NB4 (cell line): ENCODE data around the gene TRIO.
"Not testable (repeated sequence)": the region's sequence is repeated elsewhere in the genome, so short reads cannot be mapped to it uniquely, and the experiment has no call there.

Experiments used
- DNase-seq: peaks from one replicate; pipeline ENCODE4 v3.0.0; 2010; ENCODE audit warnings: low read depth
- H3K4me3 ChIP-seq: one replicate; pipeline ENCODE4 v1.5.1; 2011; ENCODE audit warnings: mild to moderate bottlenecking, low read depth, low read length, moderate library complexity
- MAX ChIP-seq: IDR thresholded peaks from 2 replicates; pipeline ENCODE4 v1.6.1; 2011; ENCODE audit warnings: low read depth, low read length
- MYC ChIP-seq: IDR thresholded peaks from 2 replicates; pipeline ENCODE4 v1.6.1; 2011; ENCODE audit warnings: low read depth, low read length
- POLR2A ChIP-seq: IDR thresholded peaks from 2 replicates; pipeline ENCODE4 v1.6.1; 2011; ENCODE audit warnings: mild to moderate bottlenecking; ENCODE audit not compliant: insufficient read length; ENCODE audit errors: extremely low read depth
- TF ChIP-seq, protein P1 (sequence below): IDR thresholded peaks from one replicate; pipeline ENCODE4 v1.5.1; 2012; ENCODE audit warnings: low read depth, low read length

Gene TRIO

DNA sequence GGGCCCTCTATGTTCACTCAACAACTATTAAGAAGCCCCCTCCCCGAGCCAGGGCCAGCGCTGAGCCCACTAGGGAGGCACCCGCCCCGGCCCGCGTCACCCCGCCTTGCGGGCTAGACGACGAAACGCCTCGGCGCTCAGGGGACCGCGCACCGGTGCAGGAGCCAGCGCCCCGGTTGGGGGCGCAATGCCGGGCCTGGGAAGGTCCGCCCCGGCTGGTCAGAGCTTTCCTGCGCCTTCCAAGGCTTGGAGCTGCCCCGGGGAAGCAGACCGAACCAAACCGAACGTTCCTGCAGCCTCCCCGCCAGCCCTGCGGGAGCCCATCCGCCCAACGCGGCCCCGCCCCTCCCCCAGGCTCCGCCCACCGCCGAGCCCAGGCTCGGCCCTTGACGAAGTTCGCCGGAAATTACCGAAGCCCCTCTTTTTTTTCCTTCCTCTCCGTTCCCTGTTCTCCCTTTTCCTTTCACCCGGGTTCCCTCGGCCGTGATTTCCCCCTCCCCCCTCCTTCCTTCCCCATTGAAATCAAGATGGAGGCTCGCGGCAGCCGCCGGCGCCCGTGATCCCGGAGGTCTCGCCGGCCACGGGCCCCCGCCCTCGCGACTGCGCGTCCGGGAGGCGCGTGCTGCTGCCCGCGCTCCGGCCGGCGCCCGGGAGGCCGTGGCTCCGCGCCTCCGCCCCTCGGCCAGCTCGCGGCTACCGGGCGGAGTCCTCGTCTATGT, at the start of gene TRIO:
TSS of gene TRIO (plus strand) at position 516 of the 719 bp plus-strand sequence. CDS start 384 bp downstream, outside the sequence.
- TF ChIP-seq MAX (no peak), MYC (no peak), POLR2A (no peak)
- TF ChIP-seq, protein P1, sequence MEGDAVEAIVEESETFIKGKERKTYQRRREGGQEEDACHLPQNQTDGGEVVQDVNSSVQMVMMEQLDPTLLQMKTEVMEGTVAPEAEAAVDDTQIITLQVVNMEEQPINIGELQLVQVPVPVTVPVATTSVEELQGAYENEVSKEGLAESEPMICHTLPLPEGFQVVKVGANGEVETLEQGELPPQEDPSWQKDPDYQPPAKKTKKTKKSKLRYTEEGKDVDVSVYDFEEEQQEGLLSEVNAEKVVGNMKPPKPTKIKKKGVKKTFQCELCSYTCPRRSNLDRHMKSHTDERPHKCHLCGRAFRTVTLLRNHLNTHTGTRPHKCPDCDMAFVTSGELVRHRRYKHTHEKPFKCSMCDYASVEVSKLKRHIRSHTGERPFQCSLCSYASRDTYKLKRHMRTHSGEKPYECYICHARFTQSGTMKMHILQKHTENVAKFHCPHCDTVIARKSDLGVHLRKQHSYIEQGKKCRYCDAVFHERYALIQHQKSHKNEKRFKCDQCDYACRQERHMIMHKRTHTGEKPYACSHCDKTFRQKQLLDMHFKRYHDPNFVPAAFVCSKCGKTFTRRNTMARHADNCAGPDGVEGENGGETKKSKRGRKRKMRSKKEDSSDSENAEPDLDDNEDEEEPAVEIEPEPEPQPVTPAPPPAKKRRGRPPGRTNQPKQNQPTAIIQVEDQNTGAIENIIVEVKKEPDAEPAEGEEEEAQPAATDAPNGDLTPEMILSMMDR = peak; percentile 27
- H3K4me3 ChIP-seq = peak within 1 kb of the TSS; percentile 46
- DNase-seq = peak; percentile 71

DNA sequence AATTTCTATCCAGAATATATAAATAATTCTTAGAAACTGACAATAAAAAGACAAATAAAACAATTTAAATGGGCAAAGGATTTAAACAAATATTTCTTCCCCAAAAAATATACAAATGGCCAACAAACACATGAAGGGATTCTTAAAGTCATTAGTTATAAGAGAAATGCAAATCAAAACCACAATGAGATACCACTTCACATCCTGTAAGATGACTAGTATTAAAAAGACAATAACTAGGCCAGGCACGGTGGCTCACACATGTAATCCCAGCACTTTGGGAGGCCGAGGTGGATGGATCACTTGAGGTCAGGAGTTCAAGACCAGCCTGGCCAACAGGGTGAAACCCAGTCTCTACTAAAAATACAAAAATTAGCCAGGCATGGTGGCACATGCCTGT, 45.8 kb upstream of the TRIO start:
- not testable (repeated sequence) for DNase-seq

GRCh38 chr5:14097998-14098471, 45.1 kb upstream of the TRIO start:
- TF ChIP-seq MAX (no peak), POLR2A (no peak), MYC (no peak)
- TF ChIP-seq, protein P1 = no peak
- no peak for DNase-seq
- H3K4me3 ChIP-seq = no peak overlapping the region

More for the DNA sequence above, 45.8 kb upstream of the TRIO start:
- not testable (repeated sequence) for H3K4me3 ChIP-seq

DNA sequence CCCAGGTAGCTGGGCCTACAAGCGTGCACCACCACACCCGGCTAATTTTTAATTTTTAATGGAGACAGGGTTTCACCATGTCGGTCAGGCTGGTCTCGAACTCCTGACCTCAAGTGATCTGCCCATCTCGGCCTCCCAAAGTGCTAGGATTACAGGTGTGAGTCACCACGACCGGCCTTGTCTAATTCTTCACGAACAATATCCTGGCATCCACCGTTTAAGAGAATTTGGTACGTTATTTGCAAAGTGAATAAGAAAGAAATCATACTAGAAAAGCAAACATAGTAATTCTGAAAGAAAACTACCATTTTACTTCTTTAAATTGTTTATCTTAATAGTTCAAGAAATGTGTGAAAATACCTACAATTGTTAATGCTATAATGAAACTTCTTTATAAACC, 42.9 kb upstream of the TRIO start:
- TF ChIP-seq MAX (no peak), MYC (no peak), POLR2A (no peak)
- TF ChIP-seq, protein P1 = no peak
- DNase-seq = no peak

DNA sequence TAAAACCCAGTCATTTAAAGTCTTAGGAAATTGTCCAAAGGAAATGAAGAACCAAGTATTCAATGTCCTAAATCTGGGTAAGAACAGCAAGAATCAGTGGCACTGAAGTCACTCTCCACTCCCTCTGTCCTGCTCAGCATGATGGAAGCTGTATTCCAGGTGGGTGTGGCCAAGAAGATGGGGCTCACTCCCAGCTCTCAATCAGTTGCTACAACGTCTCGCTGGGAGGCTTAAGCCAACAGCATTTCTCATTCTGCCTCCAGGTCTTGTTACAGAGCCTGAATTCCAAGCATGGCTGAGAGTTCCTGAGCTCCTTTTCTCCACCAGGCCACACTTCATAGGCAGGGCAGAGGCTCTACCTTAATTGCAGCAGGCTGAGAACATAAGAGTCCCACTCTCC, 41.2 kb upstream of the TRIO start:
- H3K4me3 ChIP-seq = no peak overlapping the region
- TF ChIP-seq MAX (no peak), MYC (no peak), POLR2A (no peak)
- TF ChIP-seq, protein P1 = no peak
- no peak for DNase-seq

More for the DNA sequence above, 42.9 kb upstream of the TRIO start:
- H3K4me3 ChIP-seq = no peak overlapping the region

- no peak overlapping the region for H3K4me3 ChIP-seq
- TF ChIP-seq POLR2A (no peak), MAX (no peak), MYC (no peak)
- TF ChIP-seq, protein P1 = no peak
- no peak for DNase-seq
Observed at GRCh38 chr5:14102666-14103065, 40.5 kb upstream of the TRIO start.
